ENCODE measurements around the gene ARSI.
"Not testable (repeated sequence)": the region's sequence is repeated elsewhere in the genome, so short reads cannot be mapped to it uniquely, and the experiment has no call there.

The ARSI gene

GRCh38 chr5:150263375-150263775 is 39.3 kb downstream of the ARSI start:
- DNase-seq = no peak

GRCh38 chr5:150262502-150262901 is 40.2 kb downstream of the ARSI start:
- DNase-seq = no peak

- no peak for DNase-seq
Observed at GRCh38 chr5:150261231-150261630, 41.5 kb downstream of the ARSI start.

- no peak for DNase-seq
Observed at GRCh38 chr5:150258130-150258529, 44.6 kb downstream of the ARSI start.

GRCh38 chr5:150257424-150257823 is 45.3 kb downstream of the ARSI start:
- no peak for DNase-seq

GRCh38 chr5:150256410-150257064 is 46.2 kb downstream of the ARSI start:
- no peak for DNase-seq

- no peak for DNase-seq
Observed at GRCh38 chr5:150255659-150256409, 46.9 kb downstream of the ARSI start.

- DNase-seq = no peak
Observed at GRCh38 chr5:150254774-150255173, 47.9 kb downstream of the ARSI start.

GRCh38 chr5:150254363-150254762 is 48.3 kb downstream of the ARSI start:
- DNase-seq = no peak

- no peak for DNase-seq
Observed at GRCh38 chr5:150253416-150254208, 49.1 kb downstream of the ARSI start.

- no peak for DNase-seq
Observed at GRCh38 chr5:150252489-150252888, 50.2 kb downstream of the ARSI start.

GRCh38 chr5:150251504-150251903 is 51.2 kb downstream of the ARSI start:
- no peak for DNase-seq

GRCh38 chr5:150249744-150250143 is 53.0 kb downstream of the ARSI start:
- DNase-seq = no peak

- DNase-seq = no peak
Observed at GRCh38 chr5:150248946-150249345, 53.8 kb downstream of the ARSI start.

- not testable (repeated sequence) for DNase-seq
Observed at GRCh38 chr5:150248493-150248892, 54.2 kb downstream of the ARSI start.

- no peak for DNase-seq
Observed at GRCh38 chr5:150247726-150248125, 55.0 kb downstream of the ARSI start.

- no peak for DNase-seq
Observed at GRCh38 chr5:150246835-150247234, 55.9 kb downstream of the ARSI start.

GRCh38 chr5:150246429-150246828 is 56.3 kb downstream of the ARSI start:
- DNase-seq = no peak

Measured in NCI-H510A treated with DMSO at 0.1 percent for 48 hours (cell line).